Endometrial microvascular endothelial cells (primary cell): ENCODE results near the gene TIMP4. TPM values are rescaled to one million over a fixed set of nuclear protein-coding genes. Genes with fewer than 3 reads are reported as not detected.

Source experiments
- in situ Hi-C: cut with HindIII; loops from 2 replicates; pipeline ENCODE4 v1.10.0; 2017; ENCODE audit warnings: low sequenced_read_pairs, low pct_unique_long_range_greater_than_20kb; ENCODE audit errors: inconsistent ontology term
- total RNA-seq: library from RNA; depleted of rRNA; stranded (reverse); fragments of >200 nt; gene quantifications from one replicate; pipeline ENCODE4 v1.2.3, GENCODE V29; 2015; ENCODE audit errors: inconsistent ontology term

The TIMP4 gene
- total RNA-seq, 1 donor from 2014 or later = not detected

GRCh38 chr3:12186515-12187286, 28.0 kb upstream of the TIMP4 start:
- in situ Hi-C loops = no loop called here

- in situ Hi-C loops = no loop called here
Measured at GRCh38 chr3:12186046-12186445, 27.3 kb upstream of the TIMP4 start.

GRCh38 chr3:12185172-12185710, 26.5 kb upstream of the TIMP4 start:
- in situ Hi-C loops = no loop called here

GRCh38 chr3:12184541-12184940, 25.8 kb upstream of the TIMP4 start:
- in situ Hi-C loops = no loop called here

GRCh38 chr3:12182687-12183441, 24.2 kb upstream of the TIMP4 start:
- in situ Hi-C loops = no loop called here

GRCh38 chr3:12181806-12182205, 23.1 kb upstream of the TIMP4 start:
- in situ Hi-C loops = no loop called here

GRCh38 chr3:12181301-12181700, 22.6 kb upstream of the TIMP4 start:
- in situ Hi-C loops = no loop called here

GRCh38 chr3:12180631-12181030, 21.9 kb upstream of the TIMP4 start:
- in situ Hi-C loops = no loop called here

- in situ Hi-C loops = no loop called here
Measured at GRCh38 chr3:12180218-12180617, 21.5 kb upstream of the TIMP4 start.

GRCh38 chr3:12179441-12179840, 20.7 kb upstream of the TIMP4 start:
- in situ Hi-C loops = no loop called here

GRCh38 chr3:12178091-12178820, 19.5 kb upstream of the TIMP4 start:
- in situ Hi-C loops = no loop called here

GRCh38 chr3:12177126-12177525, 18.4 kb upstream of the TIMP4 start:
- in situ Hi-C loops = no loop called here

GRCh38 chr3:12175844-12176453, 17.2 kb upstream of the TIMP4 start:
- in situ Hi-C loops = no loop called here

- in situ Hi-C loops = no loop called here
Measured at GRCh38 chr3:12175137-12175593, 16.5 kb upstream of the TIMP4 start.

GRCh38 chr3:12170207-12170606, 11.5 kb upstream of the TIMP4 start:
- in situ Hi-C loops = no loop called here

GRCh38 chr3:12165909-12166308, 7.2 kb upstream of the TIMP4 start:
- in situ Hi-C loops = no loop called here

- in situ Hi-C loops = no loop called here
Measured at GRCh38 chr3:12159227-12159601, 502 bp upstream of the TIMP4 start.

GRCh38 chr3:12157026-12157425, 1.7 kb downstream of the TIMP4 start:
- in situ Hi-C loops = no loop called here

GRCh38 chr3:12155828-12156227, 2.9 kb downstream of the TIMP4 start:
- in situ Hi-C loops = no loop called here
